MM.1S (cell line): ENCODE data around the gene LRRTM4.

Experiments used
- DNase-seq: peaks from one replicate; pipeline ENCODE4 v3.0.0-alpha.2; 2015
- H2AFZ ChIP-seq: fragments of 300-600 bp; sonication (generic); 2 replicates; pipeline ENCODE4 v1.6.0; 2016; ENCODE audit warnings: antibody characterized with exemption, low read length
- H3F3A ChIP-seq: fragments of 300-600 bp; sonication (generic); 2 replicates; pipeline ENCODE4 v1.6.1; 2016; ENCODE audit warnings: mild to moderate bottlenecking, antibody characterized with exemption, low read length, moderate library complexity, mixed read lengths; ENCODE audit not compliant: insufficient read depth
- H3K27ac ChIP-seq: fragments of 300-600 bp; sonication (generic); 2 replicates; pipeline ENCODE4 v1.5.1; 2016; ENCODE audit warnings: mild to moderate bottlenecking, low read length
- H3K27me3 ChIP-seq: fragments of 300-600 bp; sonication (generic); replicated peaks from 2 replicates; pipeline ENCODE4 v1.6.0; 2016; ENCODE audit warnings: low read length; ENCODE audit not compliant: insufficient read depth
- H3K36me3 ChIP-seq: fragments of 300-600 bp; sonication (generic); replicated peaks from 2 replicates; pipeline ENCODE4 v1.6.1; 2016; ENCODE audit warnings: mild to moderate bottlenecking, low read length, mixed read lengths; ENCODE audit not compliant: insufficient read depth
- H3K4me1 ChIP-seq: fragments of 300-600 bp; sonication (generic); 2 replicates; pipeline ENCODE4 v1.6.1; 2016; ENCODE audit warnings: low read length, mixed read lengths
- H3K4me2 ChIP-seq: fragments of 300-600 bp; sonication (generic); 2 replicates; pipeline ENCODE4 v1.6.0; 2016; ENCODE audit warnings: low read depth, low read length
- H3K4me3 ChIP-seq: fragments of 300-600 bp; sonication (generic); 2 replicates; pipeline ENCODE4 v1.5.1; 2016; ENCODE audit warnings: low read length, mixed read lengths
- H3K79me2 ChIP-seq: fragments of 300-600 bp; sonication (generic); 2 replicates; pipeline ENCODE4 v1.6.1; 2016; ENCODE audit warnings: mixed run types, low read length, mixed read lengths
- H3K9ac ChIP-seq: fragments of 300-600 bp; sonication (generic); 2 replicates; pipeline ENCODE4 v1.6.1; 2016; ENCODE audit warnings: low read length, mixed read lengths
- H3K9me2 ChIP-seq: fragments of 300-600 bp; sonication (generic); replicated peaks from 2 replicates; pipeline ENCODE4 v1.6.1; 2016; ENCODE audit warnings: mild to moderate bottlenecking, low read length, mixed read lengths; ENCODE audit not compliant: insufficient read depth
- H3K9me3 ChIP-seq: fragments of 300-600 bp; sonication (generic); replicated peaks from 2 replicates; pipeline ENCODE4 v1.6.1; 2016; ENCODE audit warnings: mild to moderate bottlenecking, low read length, mixed read lengths; ENCODE audit not compliant: insufficient read depth
- H4K20me1 ChIP-seq: fragments of 300-600 bp; sonication (generic); 2 replicates; pipeline ENCODE4 v1.6.1; 2016; ENCODE audit warnings: mild to moderate bottlenecking, low read length, moderate library complexity, mixed read lengths; ENCODE audit not compliant: insufficient read depth
- CTCF ChIP-seq: fragments of 300-600 bp; sonication (generic); IDR thresholded peaks from 2 replicates; pipeline ENCODE4 v1.5.1; 2016; ENCODE audit warnings: antibody characterized with exemption, low read length, mixed read lengths
- EZH2 ChIP-seq: fragments of 300-600 bp; sonication (generic); optimal IDR thresholded peaks from 2 replicates; pipeline ENCODE3; 2017; ENCODE audit warnings: low read depth, mild to moderate bottlenecking, antibody characterized with exemption, low read length, mixed read lengths
- EZH2phosphoT487 ChIP-seq: fragments of 300-600 bp; sonication (generic); IDR thresholded peaks from 2 replicates; pipeline ENCODE4 v1.6.1; 2018; ENCODE audit warnings: antibody characterized with exemption, low read length

The LRRTM4 gene

DNA sequence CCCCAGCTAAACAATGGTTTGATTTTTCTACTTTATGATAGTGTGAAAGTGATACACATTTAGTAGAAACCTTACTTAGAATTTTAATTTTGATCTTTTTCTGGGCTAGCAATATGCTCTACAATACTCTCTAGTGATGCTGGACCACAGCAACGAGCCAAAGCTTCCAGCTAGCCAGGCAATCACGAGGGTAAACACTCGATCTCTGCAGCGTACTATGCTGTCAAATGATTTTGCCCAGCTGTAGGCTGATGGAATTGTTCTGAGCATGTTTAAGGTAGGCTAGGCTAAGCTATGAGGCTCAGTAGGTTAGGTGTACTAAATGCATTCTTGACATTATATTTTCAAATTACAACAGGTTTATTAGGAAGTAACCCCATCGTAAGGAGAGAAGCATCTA, 207.5 kb downstream of the LRRTM4 start:
- Histone ChIP-seq H3K79me2 (no peaks in the 10 kb centered on the region), H3K4me2 (no peak overlapping the region), H3F3A (no peaks in the 10 kb centered on the region), H3K9me2 (no peaks in the 10 kb centered on the region), H3K4me1 (no peaks in the 10 kb centered on the region), H3K36me3 (no peaks in the 10 kb centered on the region), H3K27ac (no peak overlapping the region), H3K27me3 (no peaks in the 10 kb centered on the region), H3K4me3 (no peak overlapping the region), H4K20me1 (no peaks in the 10 kb centered on the region), H3K9ac (no peak overlapping the region), H2AFZ (no peak overlapping the region), H3K9me3 (no peaks in the 10 kb centered on the region)
- no peak for TF ChIP-seq EZH2phosphoT487
- TF ChIP-seq CTCF: no peak
- no peak for TF ChIP-seq EZH2
- DNase-seq: no peak

DNA sequence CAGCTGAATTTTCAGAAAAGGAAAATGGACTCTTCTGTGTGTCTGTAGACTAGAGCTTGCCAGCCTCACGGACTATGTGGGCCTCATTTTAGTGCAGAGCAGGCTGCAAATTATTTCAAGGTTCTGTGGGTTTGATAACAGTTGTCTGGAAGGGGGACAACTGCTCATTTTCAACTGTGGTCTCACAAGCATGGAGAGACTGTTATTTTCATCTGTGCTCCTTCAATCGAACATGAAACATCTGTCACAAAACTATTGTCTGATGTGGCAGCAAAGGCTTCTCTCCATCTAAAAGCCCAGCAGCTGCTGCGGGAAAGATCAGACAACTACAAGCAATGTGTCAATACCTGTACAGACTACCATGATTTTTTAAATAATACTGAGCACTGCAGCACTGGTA, 211.8 kb downstream of the LRRTM4 start:
- no peak for TF ChIP-seq EZH2phosphoT487
- TF ChIP-seq CTCF: no peak
- no peak for TF ChIP-seq EZH2
- Histone ChIP-seq H3K9ac (no peak overlapping the region), H3K27ac (no peak overlapping the region), H3K9me2 (no peaks in the 10 kb centered on the region), H3K4me2 (no peak overlapping the region), H4K20me1 (no peaks in the 10 kb centered on the region), H3K36me3 (no peaks in the 10 kb centered on the region), H3K9me3 (no peaks in the 10 kb centered on the region), H2AFZ (no peak overlapping the region), H3F3A (no peaks in the 10 kb centered on the region), H3K27me3 (no peaks in the 10 kb centered on the region), H3K79me2 (no peaks in the 10 kb centered on the region), H3K4me3 (no peak overlapping the region), H3K4me1 (no peaks in the 10 kb centered on the region)
- no peak for DNase-seq

GRCh38 chr2:77309725-77310124, 212.5 kb downstream of the LRRTM4 start:
- H2AFZ ChIP-seq: no peak overlapping the region
- H3K79me2 ChIP-seq: no peaks in the 10 kb centered on the region
- no peak for DNase-seq
- H3K27me3 ChIP-seq: no peaks in the 10 kb centered on the region
- H3K4me3 ChIP-seq: no peak overlapping the region
- no peak overlapping the region for H3K27ac ChIP-seq
- H3K9me3 ChIP-seq: no peaks in the 10 kb centered on the region
- H3F3A ChIP-seq: no peaks in the 10 kb centered on the region
- no peaks in the 10 kb centered on the region for H3K36me3 ChIP-seq
- no peaks in the 10 kb centered on the region for H4K20me1 ChIP-seq
- H3K4me2 ChIP-seq: no peak overlapping the region
- H3K4me1 ChIP-seq: no peaks in the 10 kb centered on the region
- H3K9ac ChIP-seq: no peak overlapping the region
- H3K9me2 ChIP-seq: no peaks in the 10 kb centered on the region
- TF ChIP-seq CTCF (no peak), EZH2 (no peak), EZH2phosphoT487 (no peak)

DNA sequence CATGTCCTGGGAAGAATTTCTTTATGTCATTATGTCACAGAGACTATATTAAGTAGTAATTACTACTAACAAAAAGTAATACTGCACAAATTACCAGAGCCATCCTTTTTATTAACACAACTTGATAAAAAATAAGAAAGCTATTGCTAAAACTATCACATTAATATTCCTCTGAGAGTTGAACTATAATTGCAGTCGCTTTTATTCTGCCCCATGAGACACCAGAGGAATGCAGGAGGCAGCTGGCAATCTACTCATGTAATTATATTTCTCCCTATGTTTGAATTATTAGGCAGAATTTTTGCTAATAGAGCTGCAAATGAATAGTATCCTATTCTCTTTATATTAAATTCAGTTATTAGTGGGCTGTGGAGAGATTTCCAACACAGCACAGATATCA, 220.7 kb downstream of the LRRTM4 start:
- TF ChIP-seq EZH2phosphoT487 (no peak), CTCF (no peak), EZH2 (no peak)
- no peak for DNase-seq
- H3K27ac ChIP-seq: no peak overlapping the region

More for the DNA sequence above, 220.7 kb downstream of the LRRTM4 start:
- Histone ChIP-seq H3K9me2 (no peaks in the 10 kb centered on the region), H2AFZ (no peak overlapping the region), H3K79me2 (no peaks in the 10 kb centered on the region), H3K27me3 (no peaks in the 10 kb centered on the region), H4K20me1 (no peaks in the 10 kb centered on the region), H3K4me3 (no peak overlapping the region), H3F3A (no peaks in the 10 kb centered on the region), H3K4me2 (no peak overlapping the region), H3K4me1 (no peaks in the 10 kb centered on the region), H3K9ac (no peak overlapping the region), H3K9me3 (no peaks in the 10 kb centered on the region), H3K36me3 (no peaks in the 10 kb centered on the region)
